SK-N-SH (cell line): ENCODE results near the gene HSPG2. TPM values are rescaled to one million over a fixed set of nuclear protein-coding genes. Genes with fewer than 3 reads are reported as not detected.

Experiments
- CTCF ChIA-PET: fragments of 300-600, 350-600 bp; formaldehyde crosslinking; extraction: SDS; loops from one replicate; lab custom pipeline; 2021; lab: Yijun Ruan, JAX
- POLR2A ChIA-PET: fragments of 350-600 bp; sonication (Branson Sonifier 250); formaldehyde crosslinking; extraction: SDS; loops from one replicate; lab custom pipeline; 2020; ENCODE audit warnings: antibody characterized with exemption, inconsistent platforms; lab: Yijun Ruan, JAX
- DNase-seq: peaks from one replicate; pipeline ENCODE4 v3.0.0; 2012
- H2AFZ ChIP-seq: fragments of 200-600 bp; sonication (generic); 2 replicates; pipeline ENCODE4 v1.8.1; 2016; ENCODE audit warnings: antibody characterized with exemption, mild to moderate bottlenecking, low read depth
- H3F3A ChIP-seq: fragments of 200-600 bp; sonication (generic); replicated peaks from 2 replicates; pipeline ENCODE3; 2016; ENCODE audit warnings: antibody characterized with exemption, mild to moderate bottlenecking; ENCODE audit not compliant: insufficient read depth
- H3K27ac ChIP-seq, 2 experiments: fragments of 200-500 bp in 1 of 2; fragments of 200-600 bp in 1 of 2; sonication (Bioruptor generic) in 1 of 2; sonication (generic), shearing (Covaris generic) in 1 of 2; 2 replicates each; pipeline versions ENCODE4 v1.5.1 to v1.6.1; 2014 to 2016; ENCODE audit warnings: low read depth in 2 of 2, inconsistent platforms in 1 of 2, low read length in 1 of 2, mild to moderate bottlenecking in 1 of 2, mixed read lengths in 1 of 2
- H3K27me3 ChIP-seq: fragments of 200-600 bp; sonication (generic), shearing (Covaris generic); 2 replicates; pipeline ENCODE4 v1.6.1; 2016; ENCODE audit warnings: mixed run types; ENCODE audit not compliant: insufficient read depth
- H3K36me3 ChIP-seq, 2 experiments: fragments of 200-500 bp in 1 of 2; fragments of 200-600 bp in 1 of 2; sonication (Bioruptor generic) in 1 of 2; sonication (generic) in 1 of 2; replicated peaks in 1 of 2; 2 replicates each; pipeline versions ENCODE3 to v1.5.1; 2014 to 2016; ENCODE audit warnings: low read length in 1 of 2, mild to moderate bottlenecking in 1 of 2; ENCODE audit not compliant: insufficient read depth in 2 of 2, control insufficient read depth in 1 of 2
- H3K4me1 ChIP-seq, 2 experiments: fragments of 200-500 bp in 1 of 2; fragments of 200-600 bp in 1 of 2; sonication (Bioruptor generic) in 1 of 2; sonication (generic), shearing (Covaris generic) in 1 of 2; 2 replicates each; pipeline versions ENCODE4 v1.5.1 to v1.6.1; 2014 to 2016; ENCODE audit warnings: low read depth in 1 of 2, low read length in 1 of 2, mixed run types in 1 of 2; ENCODE audit not compliant: insufficient read depth in 2 of 2, control insufficient read depth in 1 of 2
- H3K4me2 ChIP-seq: fragments of 200-600 bp; sonication (generic), shearing (Covaris generic); 2 replicates; pipeline ENCODE4 v1.6.1; 2017; ENCODE audit warnings: mixed run types
- H3K4me3 ChIP-seq, 2 experiments: fragments of 200-500 bp in 1 of 2; fragments of 200-600 bp in 1 of 2; sonication (Bioruptor generic) in 1 of 2; sonication (generic), shearing (Covaris generic) in 1 of 2; 2 replicates each; pipeline versions ENCODE4 v1.5.1 to v1.8.1; 2014 to 2016; ENCODE audit warnings: low read depth in 2 of 2, inconsistent platforms in 1 of 2, low read length in 1 of 2, mild to moderate bottlenecking in 1 of 2, mixed read lengths in 1 of 2, moderate library complexity in 1 of 2
- H3K79me2 ChIP-seq: fragments of 200-600 bp; sonication (generic); 2 replicates; pipeline ENCODE4 v1.8.1; 2017; ENCODE audit warnings: mild to moderate bottlenecking; ENCODE audit not compliant: insufficient read depth
- H3K9ac ChIP-seq: fragments of 200-600 bp; sonication (generic); 2 replicates; pipeline ENCODE4 v1.6.1; 2017; ENCODE audit warnings: mixed run types
- H3K9me2 ChIP-seq: fragments of 200-600 bp; sonication (generic); 2 replicates; pipeline ENCODE4 v1.6.1; 2017; ENCODE audit warnings: mixed run types
- H3K9me3 ChIP-seq: fragments of 200-600 bp; sonication (generic); 2 replicates; pipeline ENCODE4 v1.6.1; 2017; ENCODE audit warnings: mixed run types, mild to moderate bottlenecking, moderate library complexity
- H4K20me1 ChIP-seq: fragments of 200-600 bp; sonication (generic); 2 replicates; pipeline ENCODE4 v1.6.1; 2017; ENCODE audit warnings: mild to moderate bottlenecking, mixed run types; ENCODE audit not compliant: insufficient read depth
- CTCF ChIP-seq: fragments of 200-600 bp; sonication (generic); IDR thresholded peaks from 2 replicates; pipeline ENCODE4 v1.6.1; 2017; ENCODE audit warnings: antibody characterized with exemption, mild to moderate bottlenecking, moderate library complexity
- EZH2phosphoT487 ChIP-seq: fragments of 200-600 bp; sonication (generic); IDR thresholded peaks from 2 replicates; pipeline ENCODE4 v1.6.1; 2017; ENCODE audit warnings: low read depth, mixed run types, mild to moderate bottlenecking, antibody characterized with exemption, moderate library complexity, borderline replicate concordance
- FOSL2 ChIP-seq: IDR thresholded peaks from 2 replicates; pipeline ENCODE4 v1.4.0; 2012; ENCODE audit warnings: low read depth, mild to moderate bottlenecking, moderate library complexity, borderline replicate concordance
- FOXM1 ChIP-seq: IDR thresholded peaks from 2 replicates; pipeline ENCODE4 v1.4.0; 2012; ENCODE audit warnings: low read depth, mild to moderate bottlenecking
- JUND ChIP-seq: IDR thresholded peaks from 2 replicates; pipeline ENCODE4 v1.4.0; 2012
- MXI1 ChIP-seq: IDR thresholded peaks from 2 replicates; pipeline ENCODE4 v1.6.1; 2012; ENCODE audit warnings: mild to moderate bottlenecking, low read depth, low read length, improper control_type of control experiment
- NFIC ChIP-seq: IDR thresholded peaks from 2 replicates; pipeline ENCODE4 v1.4.0; 2012; ENCODE audit warnings: borderline replicate concordance
- PBX3 ChIP-seq: IDR thresholded peaks from 2 replicates; pipeline ENCODE4; 2012
- RAD21 ChIP-seq: IDR thresholded peaks from 2 replicates; pipeline ENCODE4 v1.6.1; 2012; ENCODE audit warnings: mild to moderate bottlenecking, low read length
- RCOR1 ChIP-seq: fragments of 150-350 bp; IDR thresholded peaks from 2 replicates; pipeline ENCODE4 v1.6.1; 2017; ENCODE audit warnings: antibody characterized with exemption, low read length
- SMC3 ChIP-seq: IDR thresholded peaks from 2 replicates; pipeline ENCODE4 v1.6.1; 2012; ENCODE audit warnings: low read depth, low read length, improper control_type of control experiment
- TCF12 ChIP-seq: IDR thresholded peaks from 2 replicates; pipeline ENCODE4 v1.4.0; 2012
- WGBS: methylation state at CpG from one replicate; pipeline ENCODE4 v1.1.6; 2017; ENCODE audit warnings: low lambda C conversion rate; 5-methylcytosine and 5-hydroxymethylcytosine counted together
- polyA plus RNA-seq, 3 experiments: library from polyadenylated mRNA; depleted of rRNA; stranded (reverse); fragments of >200 nt; gene quantifications; 2 replicates each; pipeline ENCODE4 v1.2.3, GENCODE V29; 2012
- TF ChIP-seq, protein P1 (sequence below): IDR thresholded peaks from 2 replicates; pipeline ENCODE4 v1.6.1; 2012; ENCODE audit warnings: mild to moderate bottlenecking, low read depth, low read length, moderate library complexity
- TF ChIP-seq, protein P2 (sequence below): IDR thresholded peaks from 2 replicates; pipeline ENCODE4 v1.4.0; 2012; ENCODE audit warnings: low read depth, borderline replicate concordance
- TF ChIP-seq, protein P3 (sequence below): IDR thresholded peaks from 2 replicates; pipeline ENCODE4 v1.4.0; 2012; ENCODE audit warnings: low read depth

The HSPG2 gene
- polyA plus RNA-seq, 1 of the 3 experiments (the other 2 are of a cell fraction), result 28.9 TPM

DNA sequence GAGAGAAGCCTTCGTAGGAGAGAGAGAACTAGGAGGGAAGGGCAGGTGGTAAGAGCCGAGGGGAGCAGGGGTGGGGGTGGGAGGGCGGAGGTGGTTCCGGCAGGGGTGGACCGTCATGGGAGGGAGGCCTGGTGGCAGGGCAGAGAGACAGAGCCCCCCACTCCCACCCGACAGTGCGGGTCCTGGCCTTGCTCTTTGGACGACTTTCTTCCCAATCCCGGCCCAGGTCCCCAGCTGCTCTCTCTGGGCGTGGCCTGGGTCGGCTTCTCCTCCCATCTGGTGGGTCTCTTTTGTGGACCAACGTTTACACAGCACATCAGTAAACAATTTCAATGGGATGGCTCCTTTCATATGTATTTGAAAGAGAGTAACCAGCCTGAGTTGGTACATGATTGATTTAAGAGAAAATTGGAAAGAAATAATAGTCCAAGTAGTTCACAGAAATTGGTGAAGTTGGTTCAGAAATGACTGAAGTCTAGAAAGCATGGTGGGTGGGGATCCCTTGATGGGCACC lies 68.1 kb downstream of the HSPG2 start:
- no peak overlapping the region for H3K4me3 ChIP-seq
- TF ChIP-seq FOSL2 (no peak), EZH2phosphoT487 (no peak), RCOR1 (no peak), FOXM1 (no peak), CTCF (no peak), PBX3 (no peak), MXI1 (no peak), TCF12 (no peak), RAD21 (no peak), JUND (no peak), NFIC (no peak), SMC3 (no peak)
- TF ChIP-seq, protein P1, sequence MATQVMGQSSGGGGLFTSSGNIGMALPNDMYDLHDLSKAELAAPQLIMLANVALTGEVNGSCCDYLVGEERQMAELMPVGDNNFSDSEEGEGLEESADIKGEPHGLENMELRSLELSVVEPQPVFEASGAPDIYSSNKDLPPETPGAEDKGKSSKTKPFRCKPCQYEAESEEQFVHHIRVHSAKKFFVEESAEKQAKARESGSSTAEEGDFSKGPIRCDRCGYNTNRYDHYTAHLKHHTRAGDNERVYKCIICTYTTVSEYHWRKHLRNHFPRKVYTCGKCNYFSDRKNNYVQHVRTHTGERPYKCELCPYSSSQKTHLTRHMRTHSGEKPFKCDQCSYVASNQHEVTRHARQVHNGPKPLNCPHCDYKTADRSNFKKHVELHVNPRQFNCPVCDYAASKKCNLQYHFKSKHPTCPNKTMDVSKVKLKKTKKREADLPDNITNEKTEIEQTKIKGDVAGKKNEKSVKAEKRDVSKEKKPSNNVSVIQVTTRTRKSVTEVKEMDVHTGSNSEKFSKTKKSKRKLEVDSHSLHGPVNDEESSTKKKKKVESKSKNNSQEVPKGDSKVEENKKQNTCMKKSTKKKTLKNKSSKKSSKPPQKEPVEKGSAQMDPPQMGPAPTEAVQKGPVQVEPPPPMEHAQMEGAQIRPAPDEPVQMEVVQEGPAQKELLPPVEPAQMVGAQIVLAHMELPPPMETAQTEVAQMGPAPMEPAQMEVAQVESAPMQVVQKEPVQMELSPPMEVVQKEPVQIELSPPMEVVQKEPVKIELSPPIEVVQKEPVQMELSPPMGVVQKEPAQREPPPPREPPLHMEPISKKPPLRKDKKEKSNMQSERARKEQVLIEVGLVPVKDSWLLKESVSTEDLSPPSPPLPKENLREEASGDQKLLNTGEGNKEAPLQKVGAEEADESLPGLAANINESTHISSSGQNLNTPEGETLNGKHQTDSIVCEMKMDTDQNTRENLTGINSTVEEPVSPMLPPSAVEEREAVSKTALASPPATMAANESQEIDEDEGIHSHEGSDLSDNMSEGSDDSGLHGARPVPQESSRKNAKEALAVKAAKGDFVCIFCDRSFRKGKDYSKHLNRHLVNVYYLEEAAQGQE, result no peak
- TF ChIP-seq, protein P2, sequence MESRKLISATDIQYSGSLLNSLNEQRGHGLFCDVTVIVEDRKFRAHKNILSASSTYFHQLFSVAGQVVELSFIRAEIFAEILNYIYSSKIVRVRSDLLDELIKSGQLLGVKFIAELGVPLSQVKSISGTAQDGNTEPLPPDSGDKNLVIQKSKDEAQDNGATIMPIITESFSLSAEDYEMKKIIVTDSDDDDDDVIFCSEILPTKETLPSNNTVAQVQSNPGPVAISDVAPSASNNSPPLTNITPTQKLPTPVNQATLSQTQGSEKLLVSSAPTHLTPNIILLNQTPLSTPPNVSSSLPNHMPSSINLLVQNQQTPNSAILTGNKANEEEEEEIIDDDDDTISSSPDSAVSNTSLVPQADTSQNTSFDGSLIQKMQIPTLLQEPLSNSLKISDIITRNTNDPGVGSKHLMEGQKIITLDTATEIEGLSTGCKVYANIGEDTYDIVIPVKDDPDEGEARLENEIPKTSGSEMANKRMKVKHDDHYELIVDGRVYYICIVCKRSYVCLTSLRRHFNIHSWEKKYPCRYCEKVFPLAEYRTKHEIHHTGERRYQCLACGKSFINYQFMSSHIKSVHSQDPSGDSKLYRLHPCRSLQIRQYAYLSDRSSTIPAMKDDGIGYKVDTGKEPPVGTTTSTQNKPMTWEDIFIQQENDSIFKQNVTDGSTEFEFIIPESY, result no peak
- TF ChIP-seq, protein P3, sequence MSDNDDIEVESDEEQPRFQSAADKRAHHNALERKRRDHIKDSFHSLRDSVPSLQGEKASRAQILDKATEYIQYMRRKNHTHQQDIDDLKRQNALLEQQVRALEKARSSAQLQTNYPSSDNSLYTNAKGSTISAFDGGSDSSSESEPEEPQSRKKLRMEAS, result no peak
- no peaks in the 10 kb centered on the region for H3K27me3 ChIP-seq
- WGBS, result 94% methylated on average over 10 of the region's 12 CpGs
- H4K20me1 ChIP-seq, result no peaks in the 10 kb centered on the region
- no peaks in the 10 kb centered on the region for H3F3A ChIP-seq
- H3K4me1 ChIP-seq, result peaks cover 6 to 15% of the 10 kb centered on the region in 2 experiments; a peak in 3 of 4 replicates
- no peak overlapping the region for H3K4me2 ChIP-seq
- POLR2A ChIA-PET, result no interaction called here
- H3K9ac ChIP-seq, result no peak overlapping the region
- no peak overlapping the region for H2AFZ ChIP-seq
- peaks cover 13 to 19% of the 10 kb centered on the region in 2 experiments for H3K36me3 ChIP-seq
- H3K9me3 ChIP-seq, result no peaks in the 10 kb centered on the region
- H3K27ac ChIP-seq, result peak overlapping the region in 1 of 2 experiments; percentile 72; a peak in 2 of 4 replicates
- H3K79me2 ChIP-seq, result no peaks in the 10 kb centered on the region
- no peak for DNase-seq
- H3K9me2 ChIP-seq, result no peaks in the 10 kb centered on the region
- CTCF ChIA-PET, result no interaction called here
